ENCODE results near the gene CLHC1. TPM values are rescaled to one million over a fixed set of nuclear protein-coding genes. Genes with fewer than 3 reads are reported as not detected.

Gene CLHC1
- total and polyA plus RNA-seq, 2 of the 8 experiments (the other 6 are each of a cell fraction or from before 2014, with no cell fraction given), result 2.6 to 10.8 TPM

- peak; percentile 58 for TF ChIP-seq TAF7 (optimal IDR thresholded peaks at IDR 0.05; ENCODE audit: borderline replicate concordance, low read depth, low read length)
- TF ChIP-seq CBX8 (IDR thresholded peaks at IDR 0.05; ENCODE audit: borderline replicate concordance, low read depth, low read length), result no peak
- peak; percentile 75 for TF ChIP-seq SAP30 (IDR thresholded peaks at IDR 0.05; ENCODE audit: insufficient read depth, insufficient replicate concordance, low read length)
- no peak for TF ChIP-seq RNF2 (IDR thresholded peaks at IDR 0.05; ENCODE audit: borderline replicate concordance, low read depth, low read length, missing control alignments, poor library complexity, severe bottlenecking)
- peak; percentile 4 for TF ChIP-seq ASH2L (IDR thresholded peaks at IDR 0.05; ENCODE audit: low read length)
- no peak for TF ChIP-seq SRF (IDR thresholded peaks at IDR 0.05; ENCODE audit: low read depth, low read length)
- peak; percentile 14; the same call in 1 of the 2 replicates for TF ChIP-seq MAX (IDR thresholded peaks at IDR 0.05)
- no peak for TF ChIP-seq EZH2 (IDR thresholded peaks at IDR 0.05; ENCODE audit: low read depth, low read length, severe bottlenecking)
- no peak for TF ChIP-seq FOSL1 (IDR thresholded peaks at IDR 0.05; ENCODE audit: insufficient read depth, low read depth, low read length)
- TF ChIP-seq ATF3 (IDR thresholded peaks at IDR 0.05; ENCODE audit: insufficient read depth, low read depth, low read length), result no peak
- TF ChIP-seq RFX5 (IDR thresholded peaks at IDR 0.05; ENCODE audit: borderline replicate concordance, low read depth, low read length), result no peak
- TF ChIP-seq CREB1 (IDR thresholded peaks at IDR 0.05), result no peak
- TF ChIP-seq POLR2AphosphoS5 (IDR thresholded peaks at IDR 0.05; ENCODE audit: low read depth, low read length), result peak; percentile 0
- no peak for TF ChIP-seq SP2 (IDR thresholded peaks at IDR 0.05; ENCODE audit: low read length)
- TF ChIP-seq SP4 (IDR thresholded peaks at IDR 0.05; ENCODE audit: low read length), result no peak
- no peak for TF ChIP-seq GABPA (IDR thresholded peaks at IDR 0.05; ENCODE audit: borderline replicate concordance, insufficient read depth, low read length)
These were observed 967 bp upstream of the CLHC1 start (continued) for GRCh38 chr2:55232863-55233657.
